IMR-90 (cell line): ENCODE data around the gene PCK2. TPM values are rescaled to one million over a fixed set of nuclear protein-coding genes. Genes with fewer than 3 reads are reported as not detected.

Experiments used
- ATAC-seq: fragments of 200-7000 bp; cut with Tn5 transposase; 2 replicates; pipeline ENCODE4 v1.9.1; 2020; ENCODE audit warnings: low read depth, mild to moderate bottlenecking, moderate library complexity
- BruUV-seq: library from RNA; stranded (reverse); fragments of 400-500 nt; replicated peaks from 2 replicates; lab custom pipeline; 2021; lab: Mats Ljungman, UMichigan
- CTCF ChIA-PET: fragments of 300-600 bp; formaldehyde crosslinking; extraction: SDS; loops from one replicate; lab custom pipeline; 2021; ENCODE audit warnings: antibody characterized with exemption; lab: Yijun Ruan, JAX
- POLR2A ChIA-PET: fragments of 300-600 bp; sonication (Branson Sonifier 250); formaldehyde crosslinking; loops from one replicate; lab custom pipeline; 2022; ENCODE audit warnings: antibody characterized with exemption; ENCODE audit not compliant: unreplicated experiment; lab: Charles Lee
- DNase-seq: peaks from one replicate; pipeline ENCODE4 v3.0.0; 2013
- H2AFZ ChIP-seq: replicated peaks from 2 replicates; pipeline ENCODE3; 2013; ENCODE audit warnings: low read length, mild to moderate bottlenecking; ENCODE audit not compliant: poor library complexity
- H2AK5ac ChIP-seq: 2 replicates; pipeline ENCODE4 v1.6.1; 2013; ENCODE audit warnings: low read depth, low read length, inconsistent platforms
- H2AK9ac ChIP-seq: replicated peaks from 2 replicates; pipeline ENCODE3; 2013; ENCODE audit warnings: mild to moderate bottlenecking, low read depth, low read length, moderate library complexity; ENCODE audit not compliant: poor library complexity
- H2BK120ac ChIP-seq: 2 replicates; pipeline ENCODE4 v1.6.1; 2013; ENCODE audit warnings: low read depth, low read length, inconsistent platforms
- H2BK15ac ChIP-seq: 3 replicates; pipeline ENCODE4 v1.6.1; 2013; ENCODE audit warnings: low read depth, low read length, inconsistent platforms
- H2BK20ac ChIP-seq: 2 replicates; pipeline ENCODE4 v1.6.1; 2013; ENCODE audit warnings: low read depth, mild to moderate bottlenecking, inconsistent platforms, low read length, moderate library complexity
- H2BK5ac ChIP-seq: 2 replicates; pipeline ENCODE4 v1.6.1; 2013; ENCODE audit warnings: mild to moderate bottlenecking, low read depth, low read length, inconsistent platforms; ENCODE audit not compliant: poor library complexity, severe bottlenecking
- H3K14ac ChIP-seq: replicated peaks from 2 replicates; pipeline ENCODE4 v1.6.1; 2013; ENCODE audit warnings: low read depth, low read length, inconsistent platforms
- H3K18ac ChIP-seq: 2 replicates; pipeline ENCODE4 v1.6.1; 2013; ENCODE audit warnings: low read depth, low read length, control low read depth
- H3K23ac ChIP-seq: 2 replicates; pipeline ENCODE4 v1.6.1; 2013; ENCODE audit warnings: low read depth, low read length, inconsistent platforms
- H3K27ac ChIP-seq: 2 replicates; pipeline ENCODE4 v1.5.1; 2013; ENCODE audit warnings: mild to moderate bottlenecking, control low read depth, low read length; ENCODE audit not compliant: insufficient read depth
- H3K27me3 ChIP-seq: 2 replicates; pipeline ENCODE4 v1.6.1; 2013; ENCODE audit warnings: low read length; ENCODE audit not compliant: control insufficient read depth, insufficient read depth
- H3K36me3 ChIP-seq: 2 replicates; pipeline ENCODE4 v1.6.1; 2013; ENCODE audit warnings: low read length, mixed read lengths; ENCODE audit not compliant: control insufficient read depth, insufficient read depth
- H3K4ac ChIP-seq: 2 replicates; pipeline ENCODE4 v1.6.1; 2013; ENCODE audit warnings: low read depth, low read length, inconsistent platforms
- H3K4me1 ChIP-seq: 2 replicates; pipeline ENCODE4 v1.6.1; 2013; ENCODE audit warnings: low read length, mixed read lengths; ENCODE audit not compliant: control insufficient read depth, insufficient read depth
- H3K4me2 ChIP-seq: 2 replicates; pipeline ENCODE4 v1.6.1; 2013; ENCODE audit warnings: low read depth, mild to moderate bottlenecking, control low read depth, low read length, moderate library complexity
- H3K4me3 ChIP-seq: 2 replicates; pipeline ENCODE4 v1.5.1; 2013; ENCODE audit warnings: low read depth, mild to moderate bottlenecking, control low read depth, low read length, moderate library complexity; ENCODE audit not compliant: insufficient read depth
- H3K56ac ChIP-seq: 2 replicates; pipeline ENCODE4 v1.6.1; 2013; ENCODE audit warnings: low read length, inconsistent platforms; ENCODE audit not compliant: insufficient read depth; ENCODE audit errors: extremely low read depth
- H3K79me1 ChIP-seq, 2 experiments: 2 replicates each; pipeline ENCODE4 v1.6.1; 2013; ENCODE audit warnings: low read length in 2 of 2, inconsistent platforms in 1 of 2, low read depth in 1 of 2
- H3K9ac ChIP-seq: 2 replicates; pipeline ENCODE4 v1.6.1; 2013; ENCODE audit warnings: low read depth, low read length, control low read depth
- H3K9me1 ChIP-seq: 2 replicates; pipeline ENCODE4 v1.6.1; 2013; ENCODE audit warnings: low read length, inconsistent platforms; ENCODE audit not compliant: insufficient read depth
- H3K9me3 ChIP-seq: 2 replicates; pipeline ENCODE4 v1.6.1; 2013; ENCODE audit warnings: low read length; ENCODE audit not compliant: control insufficient read depth, insufficient read depth
- H4K20me1 ChIP-seq: 2 replicates; pipeline ENCODE4 v1.6.1; 2013; ENCODE audit warnings: low read length, inconsistent platforms; ENCODE audit not compliant: insufficient read depth
- H4K5ac ChIP-seq: 2 replicates; pipeline ENCODE4 v1.6.1; 2013; ENCODE audit warnings: mild to moderate bottlenecking, low read depth, low read length, control low read depth
- H4K8ac ChIP-seq, 2 experiments: 2 replicates each; pipeline ENCODE4 v1.6.1; 2013; ENCODE audit warnings: low read depth in 2 of 2, low read length in 2 of 2, control low read depth in 1 of 2, inconsistent platforms in 1 of 2
- H4K91ac ChIP-seq: 2 replicates; pipeline ENCODE4 v1.6.1; 2013; ENCODE audit warnings: low read depth, low read length, inconsistent platforms; ENCODE audit not compliant: insufficient read depth
- BHLHE40 ChIP-seq: fragments of 150-350 bp; IDR thresholded peaks from 2 replicates; pipeline ENCODE4 v1.6.1; 2016; ENCODE audit warnings: mild to moderate bottlenecking, low read depth, low read length
- CEBPB ChIP-seq: IDR thresholded peaks from 2 replicates; pipeline ENCODE4 v1.6.1; 2012; ENCODE audit warnings: low read depth, low read length, improper control_type of control experiment
- CHD1 ChIP-seq: IDR thresholded peaks from 2 replicates; pipeline ENCODE4 v1.6.1; 2012; ENCODE audit warnings: low read depth, low read length, improper control_type of control experiment
- FOS ChIP-seq: fragments of 150-350 bp; IDR thresholded peaks from 2 replicates; pipeline ENCODE4 v1.6.1; 2016; ENCODE audit warnings: low read depth, low read length
- MAFK ChIP-seq: IDR thresholded peaks from 2 replicates; pipeline ENCODE4 v1.6.1; 2012; ENCODE audit warnings: low read depth, low read length, improper control_type of control experiment
- MAZ ChIP-seq: IDR thresholded peaks from 2 replicates; pipeline ENCODE4 v1.6.1; 2012; ENCODE audit warnings: low read depth, mild to moderate bottlenecking, low read length, improper control_type of control experiment, moderate library complexity, borderline replicate concordance
- MXI1 ChIP-seq: IDR thresholded peaks from 2 replicates; pipeline ENCODE4 v1.6.1; 2012; ENCODE audit warnings: low read depth, mild to moderate bottlenecking, low read length, moderate library complexity, borderline replicate concordance
- NFE2L2 ChIP-seq: fragments of 150-350 bp; IDR thresholded peaks from 2 replicates; pipeline ENCODE4 v1.6.1; 2016; ENCODE audit warnings: low read depth, mild to moderate bottlenecking, low read length
- POLR2A ChIP-seq: IDR thresholded peaks from 2 replicates; pipeline ENCODE4 v1.6.1; 2012; ENCODE audit warnings: mild to moderate bottlenecking, low read depth, low read length
- RAD21 ChIP-seq: IDR thresholded peaks from 2 replicates; pipeline ENCODE4 v1.6.1; 2012; ENCODE audit warnings: low read length, improper control_type of control experiment
- RCOR1 ChIP-seq: IDR thresholded peaks from 2 replicates; pipeline ENCODE4 v1.6.1; 2012; ENCODE audit warnings: mild to moderate bottlenecking, low read length, improper control_type of control experiment; ENCODE audit not compliant: insufficient replicate concordance
- RFX5 ChIP-seq: IDR thresholded peaks from 2 replicates; pipeline ENCODE4 v1.8.0; 2012; ENCODE audit warnings: low read depth, mild to moderate bottlenecking, low read length, moderate library complexity
- USF2 ChIP-seq: fragments of 150-350 bp; IDR thresholded peaks from 2 replicates; pipeline ENCODE4 v1.6.1; 2017; ENCODE audit warnings: mild to moderate bottlenecking, antibody characterized with exemption, low read length, low read depth
- WGBS, 2 experiments: methylation state at CpG; one replicate each; pipeline versions ENCODE4 v1.1.5 to v1.1.7; 2013; ENCODE audit warnings: missing lambda C conversion rate in 2 of 2; ENCODE audit not compliant: insufficient read length in 1 of 2; ENCODE audit errors: extremely low coverage in 2 of 2; 5-methylcytosine and 5-hydroxymethylcytosine counted together
- dilution Hi-C: fragments of 300-500 bp; cut with HindIII; formaldehyde crosslinking; loops from one replicate; pipeline ENCODE4 v1.14.3; 2018; ENCODE audit warnings: low sequenced_read_pairs; ENCODE audit not compliant: unreplicated experiment
- in situ Hi-C: fragments of 300-500 bp; cut with MboI; formaldehyde crosslinking; loops from 3 replicates; pipeline ENCODE4 v1.14.3; 2019; ENCODE audit warnings: low sequenced_read_pairs, inconsistent platforms, mixed read lengths
- intact Hi-C: fragments of 100-400 bp; cut with micrococcal nuclease; formaldehyde crosslinking; loops from 2 replicates; pipeline ENCODE4 v1.10.0; 2022
- polyA plus RNA-seq, 3 experiments: library from polyadenylated mRNA; depleted of rRNA; stranded (reverse); fragments of >200 nt; gene quantifications; 2 replicates each; pipeline ENCODE4 v1.2.3, GENCODE V29; 2012; ENCODE audit warnings: low replicate concordance in 1 of 3
- total RNA-seq: library from RNA; depleted of rRNA; stranded (reverse); fragments of >200 nt; gene quantifications from 2 replicates; pipeline ENCODE4 v1.2.3, GENCODE V29; 2012
- TF ChIP-seq, protein P1 (sequence below): fragments of 150-350 bp; IDR thresholded peaks from 2 replicates; pipeline ENCODE4 v1.6.1; 2016; ENCODE audit warnings: low read depth, mild to moderate bottlenecking, low read length, moderate library complexity, borderline replicate concordance
- TF ChIP-seq, protein P2 (sequence below): conservative IDR thresholded peaks from 2 replicates; pipeline ENCODE4 v1.5.1; 2012; ENCODE audit warnings: mild to moderate bottlenecking, low read depth, low read length, improper control_type of control experiment

PCK2 gene
- total and polyA plus RNA-seq, 2 of the 4 experiments (the other 2 are of a cell fraction), result 13.4 to 29.4 TPM

GRCh38 chr14:24062216-24062980 is 31.7 kb upstream of the PCK2 start:
- Histone ChIP-seq H3K9me1 (no peaks in the 10 kb centered on the region), H2AK5ac (no peak overlapping the region), H3K56ac (no peak overlapping the region), H3K27me3 (peaks cover 30% of the 10 kb centered on the region; the same call in 1 of the 2 replicates), H2BK20ac (no peak overlapping the region), H3K9me3 (no peaks in the 10 kb centered on the region), H4K91ac (no peak overlapping the region), H3K79me1 (no peaks in the 10 kb centered on the region), H2BK5ac (no peak overlapping the region), H3K4ac (no peak overlapping the region), H4K20me1 (no peaks in the 10 kb centered on the region), H3K23ac (no peak overlapping the region), H2BK15ac (no peak overlapping the region), H4K8ac (no peak overlapping the region), H3K4me3 (no peak overlapping the region), H3K36me3 (no peaks in the 10 kb centered on the region), H3K4me1 (no peaks in the 10 kb centered on the region), H4K5ac (no peak overlapping the region), H3K27ac (no peak overlapping the region), H2BK120ac (no peak overlapping the region), H3K18ac (no peak overlapping the region), H3K4me2 (no peak overlapping the region), H3K14ac (no peak overlapping the region), H2AFZ (no peak overlapping the region), H2AK9ac (no peak overlapping the region), H3K9ac (no peak overlapping the region)
- no peak for ATAC-seq
- dilution Hi-C loops, result no loop called here
- ChIA-PET CTCF (interaction anchor here (1.0 to 1.5 kb wide), 2 partner anchors 28 to 46 kb away, joined by 4 to 5 read pairs; no protein-coding TSS in a partner anchor), POLR2A (no interaction called here)
- no peak for TF ChIP-seq CEBPB
- TF ChIP-seq, protein P1, sequence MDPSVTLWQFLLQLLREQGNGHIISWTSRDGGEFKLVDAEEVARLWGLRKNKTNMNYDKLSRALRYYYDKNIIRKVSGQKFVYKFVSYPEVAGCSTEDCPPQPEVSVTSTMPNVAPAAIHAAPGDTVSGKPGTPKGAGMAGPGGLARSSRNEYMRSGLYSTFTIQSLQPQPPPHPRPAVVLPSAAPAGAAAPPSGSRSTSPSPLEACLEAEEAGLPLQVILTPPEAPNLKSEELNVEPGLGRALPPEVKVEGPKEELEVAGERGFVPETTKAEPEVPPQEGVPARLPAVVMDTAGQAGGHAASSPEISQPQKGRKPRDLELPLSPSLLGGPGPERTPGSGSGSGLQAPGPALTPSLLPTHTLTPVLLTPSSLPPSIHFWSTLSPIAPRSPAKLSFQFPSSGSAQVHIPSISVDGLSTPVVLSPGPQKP, result no peak
- TF ChIP-seq BHLHE40, result no peak
- no peak for TF ChIP-seq RCOR1
- no peak for TF ChIP-seq FOS
- no peak for TF ChIP-seq MAZ
- TF ChIP-seq, protein P2, sequence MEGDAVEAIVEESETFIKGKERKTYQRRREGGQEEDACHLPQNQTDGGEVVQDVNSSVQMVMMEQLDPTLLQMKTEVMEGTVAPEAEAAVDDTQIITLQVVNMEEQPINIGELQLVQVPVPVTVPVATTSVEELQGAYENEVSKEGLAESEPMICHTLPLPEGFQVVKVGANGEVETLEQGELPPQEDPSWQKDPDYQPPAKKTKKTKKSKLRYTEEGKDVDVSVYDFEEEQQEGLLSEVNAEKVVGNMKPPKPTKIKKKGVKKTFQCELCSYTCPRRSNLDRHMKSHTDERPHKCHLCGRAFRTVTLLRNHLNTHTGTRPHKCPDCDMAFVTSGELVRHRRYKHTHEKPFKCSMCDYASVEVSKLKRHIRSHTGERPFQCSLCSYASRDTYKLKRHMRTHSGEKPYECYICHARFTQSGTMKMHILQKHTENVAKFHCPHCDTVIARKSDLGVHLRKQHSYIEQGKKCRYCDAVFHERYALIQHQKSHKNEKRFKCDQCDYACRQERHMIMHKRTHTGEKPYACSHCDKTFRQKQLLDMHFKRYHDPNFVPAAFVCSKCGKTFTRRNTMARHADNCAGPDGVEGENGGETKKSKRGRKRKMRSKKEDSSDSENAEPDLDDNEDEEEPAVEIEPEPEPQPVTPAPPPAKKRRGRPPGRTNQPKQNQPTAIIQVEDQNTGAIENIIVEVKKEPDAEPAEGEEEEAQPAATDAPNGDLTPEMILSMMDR, result no peak
- no peak for TF ChIP-seq MAFK
- TF ChIP-seq RAD21, result no peak
- TF ChIP-seq CHD1, result no peak
- TF ChIP-seq RFX5, result no peak
- TF ChIP-seq POLR2A, result no peak
- TF ChIP-seq USF2, result no peak
- TF ChIP-seq MXI1, result no peak
- TF ChIP-seq NFE2L2, result no peak
- intact Hi-C loops, result no loop called here
- no peak for DNase-seq
- no TSS peak for BruUV-seq
- WGBS, 2 experiments, result 20% methylated on average over 1 of the region's 14 CpGs; no CpG with 5 or more reads in 1 of the 2 experiments
- in situ Hi-C loops, result no loop called here
